OCI-LY1 (cell line): Measurements from ENCODE around the gene GSTM2.

Experiments used
- EZH2 ChIP-seq: fragments of 200-600 bp; sonication (generic), shearing (Covaris generic); IDR thresholded peaks from 2 replicates; pipeline ENCODE4 v1.8.0; 2017; ENCODE audit warnings: borderline replicate concordance, mixed run types, mild to moderate bottlenecking, antibody characterized with exemption, low read length, moderate library complexity, mixed read lengths
- TF ChIP-seq, protein P1 (sequence below): fragments of 200-600 bp; sonication (generic), shearing (Covaris generic); IDR thresholded peaks from 2 replicates; pipeline ENCODE4 v1.5.1; 2017; ENCODE audit warnings: mild to moderate bottlenecking, antibody characterized with exemption, low read length, moderate library complexity, mixed read lengths

DNA sequence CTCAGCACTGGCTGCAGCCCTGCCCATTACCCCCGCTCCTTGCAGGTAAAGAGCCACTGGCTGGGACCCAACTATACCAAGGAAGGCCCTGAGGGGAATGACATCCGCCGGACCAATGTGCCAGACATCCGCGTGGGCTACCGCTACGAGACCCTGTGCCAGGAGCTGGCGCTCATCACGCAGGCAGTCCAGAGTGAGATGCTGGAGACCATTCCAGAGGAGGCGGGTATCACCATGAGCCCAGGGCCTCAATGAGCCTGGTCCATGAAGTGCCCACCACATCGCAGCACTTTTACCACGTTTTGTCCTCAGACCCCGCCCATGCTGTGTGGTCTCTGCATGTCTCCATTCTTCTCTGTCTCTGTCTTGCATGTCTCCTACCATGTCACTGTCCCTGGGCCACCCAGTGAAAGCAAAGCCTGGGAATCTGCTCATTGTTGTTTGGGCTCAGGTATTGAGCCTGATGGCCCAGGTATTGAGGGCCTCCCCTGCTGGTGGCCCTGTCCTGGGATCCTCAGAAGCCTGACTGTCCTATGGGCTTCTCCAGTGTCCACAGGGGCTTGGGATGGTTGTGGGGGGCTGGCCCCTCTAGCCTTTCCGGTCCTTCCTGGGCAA is 36.9 kb upstream of the GSTM2 start:
- TF ChIP-seq EZH2 = no peak
- TF ChIP-seq, protein P1, sequence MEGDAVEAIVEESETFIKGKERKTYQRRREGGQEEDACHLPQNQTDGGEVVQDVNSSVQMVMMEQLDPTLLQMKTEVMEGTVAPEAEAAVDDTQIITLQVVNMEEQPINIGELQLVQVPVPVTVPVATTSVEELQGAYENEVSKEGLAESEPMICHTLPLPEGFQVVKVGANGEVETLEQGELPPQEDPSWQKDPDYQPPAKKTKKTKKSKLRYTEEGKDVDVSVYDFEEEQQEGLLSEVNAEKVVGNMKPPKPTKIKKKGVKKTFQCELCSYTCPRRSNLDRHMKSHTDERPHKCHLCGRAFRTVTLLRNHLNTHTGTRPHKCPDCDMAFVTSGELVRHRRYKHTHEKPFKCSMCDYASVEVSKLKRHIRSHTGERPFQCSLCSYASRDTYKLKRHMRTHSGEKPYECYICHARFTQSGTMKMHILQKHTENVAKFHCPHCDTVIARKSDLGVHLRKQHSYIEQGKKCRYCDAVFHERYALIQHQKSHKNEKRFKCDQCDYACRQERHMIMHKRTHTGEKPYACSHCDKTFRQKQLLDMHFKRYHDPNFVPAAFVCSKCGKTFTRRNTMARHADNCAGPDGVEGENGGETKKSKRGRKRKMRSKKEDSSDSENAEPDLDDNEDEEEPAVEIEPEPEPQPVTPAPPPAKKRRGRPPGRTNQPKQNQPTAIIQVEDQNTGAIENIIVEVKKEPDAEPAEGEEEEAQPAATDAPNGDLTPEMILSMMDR = no peak
